A549 (cell line): ENCODE measurements around the gene RET. TPM values are rescaled to one million over a fixed set of nuclear protein-coding genes. Genes with fewer than 3 reads are reported as not detected.

Experiments
- ATAC-seq, 2 experiments: fragments of 200-7000 bp in 1 of 2; fragments of >200 bp in 1 of 2; cut with Nextera tagmentation in 1 of 2; cut with Tn5 transposase in 1 of 2; 3 replicates each; pipeline versions ENCODE4 v1.8.0 to v1.9.1; 2018 to 2020; ENCODE audit warnings: mild to moderate bottlenecking in 1 of 2, moderate library complexity in 1 of 2
- CTCF ChIA-PET: fragments of 300-600 bp; sonication (Branson Sonifier 250); formaldehyde crosslinking; extraction: SDS; loops from one replicate; lab custom pipeline; 2021; ENCODE audit warnings: antibody characterized with exemption, inconsistent platforms; lab: Yijun Ruan, JAX
- POLR2A ChIA-PET: fragments of 350-600 bp; formaldehyde crosslinking; extraction: SDS; loops from one replicate; lab custom pipeline; 2021; ENCODE audit warnings: antibody characterized with exemption, inconsistent platforms; lab: Yijun Ruan, JAX
- DNase-seq, 2 experiments: peaks; one replicate each; pipeline versions ENCODE4 v3.0.0 to v3.0.0-alpha.2; 2011 to 2016; ENCODE audit warnings: low read depth in 1 of 2, low spot score in 1 of 2
- FAIRE-seq: peaks from 2 replicates; lab custom pipeline; 2011; peaks lifted over from hg19 to GRCh38; lab: Jason Lieb, UNC
- H3K27ac ChIP-seq, 2 experiments: fragments of >200 bp; sonication (Bioruptor Twin); formaldehyde crosslinking; 3 replicates each; pipeline ENCODE4 v1.5.1; 2016 to 2017
- H3K4me1 ChIP-seq: fragments of >200 bp; sonication (Bioruptor Twin); formaldehyde crosslinking; 3 replicates; pipeline ENCODE4 v1.6.1; 2016
- H3K4me2 ChIP-seq: fragments of >200 bp; sonication (Bioruptor Twin); formaldehyde crosslinking; 3 replicates; pipeline ENCODE4 v1.6.1; 2016
- H3K4me3 ChIP-seq: fragments of >200 bp; sonication (Bioruptor Twin); formaldehyde crosslinking; 3 replicates; pipeline ENCODE4 v1.5.1; 2016
- H3K9me3 ChIP-seq: fragments of >200 bp; sonication (Bioruptor Twin); formaldehyde crosslinking; 3 replicates; pipeline ENCODE4 v1.6.1; 2016
- ATOH8 ChIP-seq: fragments of 250-450 bp; sonication (Bioruptor Pico); IDR thresholded peaks from 2 replicates; pipeline ENCODE4 v1.5.0; 2020; ENCODE audit warnings: low read depth, mild to moderate bottlenecking, moderate library complexity
- BHLHE40 ChIP-seq: IDR thresholded peaks from 2 replicates; pipeline ENCODE4 v1.6.1; 2012; ENCODE audit warnings: low read depth, low read length, inconsistent platforms
- CBX2 ChIP-seq: fragments of 200-600 bp; sonication (generic); IDR thresholded peaks from 2 replicates; pipeline ENCODE4 v1.6.1; 2016; ENCODE audit warnings: low read depth, mild to moderate bottlenecking, borderline replicate concordance
- CBX8 ChIP-seq: fragments of 200-600 bp; sonication (generic); IDR thresholded peaks from 2 replicates; pipeline ENCODE4 v1.6.1; 2016
- EHF ChIP-seq: fragments of 250-450 bp; sonication (Bioruptor Pico); IDR thresholded peaks from 2 replicates; pipeline ENCODE4 v1.5.0; 2020; ENCODE audit warnings: mild to moderate bottlenecking
- EHMT2 ChIP-seq: fragments of 200-600 bp; sonication (generic); IDR thresholded peaks from 2 replicates; pipeline ENCODE4 v1.6.1; 2016; ENCODE audit warnings: antibody characterized with exemption, low read depth, mild to moderate bottlenecking, moderate library complexity
- ELK1 ChIP-seq: fragments of 150-350 bp; IDR thresholded peaks from 2 replicates; pipeline ENCODE4 v1.6.1; 2014; ENCODE audit warnings: low read depth, mild to moderate bottlenecking, low read length
- FOSL2 ChIP-seq, 2 experiments: fragments of 450-650 bp in 1 of 2; fragments of >200 bp in 1 of 2; sonication (Bioruptor Twin) in 1 of 2; formaldehyde crosslinking; IDR thresholded peaks; 2 replicates each; pipeline versions ENCODE4 v1.5.0 to v1.6.1; 2016 to 2020; ENCODE audit warnings: mild to moderate bottlenecking in 1 of 2, moderate library complexity in 1 of 2
- FOXS1 ChIP-seq: fragments of 250-450 bp; sonication (Bioruptor Pico); IDR thresholded peaks from 2 replicates; pipeline ENCODE4 v1.5.0; 2020; ENCODE audit warnings: mild to moderate bottlenecking, moderate library complexity
- HES2 ChIP-seq: fragments of >200 bp; sonication (Bioruptor Twin); formaldehyde crosslinking; IDR thresholded peaks from 2 replicates; pipeline ENCODE4 v1.6.1; 2016
- JUN ChIP-seq, 2 experiments: fragments of >200 bp; sonication (Bioruptor Twin); formaldehyde crosslinking; IDR thresholded peaks; 2 replicates in 1 of 2; 3 replicates in 1 of 2; pipeline ENCODE4 v1.6.1; 2016 to 2017
- KDM5A ChIP-seq: fragments of 200-600 bp; sonication (generic); IDR thresholded peaks from 2 replicates; pipeline ENCODE4 v1.6.1; 2016; ENCODE audit warnings: antibody characterized with exemption, mild to moderate bottlenecking
- MAFK ChIP-seq: fragments of 450-650 bp; IDR thresholded peaks from 2 replicates; pipeline ENCODE4 v1.6.1; 2014; ENCODE audit not compliant: partially characterized antibody
- MAX ChIP-seq: IDR thresholded peaks from 2 replicates; pipeline ENCODE4 v1.6.1; 2012
- MAZ ChIP-seq: fragments of 150-350 bp; IDR thresholded peaks from 2 replicates; pipeline ENCODE4 v1.6.1; 2014; ENCODE audit warnings: antibody characterized with exemption, low read depth, low read length, borderline replicate concordance
- MYC ChIP-seq: IDR thresholded peaks from 2 replicates; pipeline ENCODE4 v1.6.1; 2012; ENCODE audit warnings: mild to moderate bottlenecking, inconsistent platforms, low read length, improper control_type of control experiment, borderline replicate concordance
- NR3C1 ChIP-seq: fragments of >200 bp; sonication (Bioruptor Twin); formaldehyde crosslinking; IDR thresholded peaks from 3 replicates; pipeline ENCODE4 v1.6.1; 2017
- POLR2A ChIP-seq: IDR thresholded peaks from 2 replicates; pipeline ENCODE4 v1.6.1; 2012; ENCODE audit warnings: mild to moderate bottlenecking, low read length
- RCOR1 ChIP-seq: fragments of 150-350 bp; IDR thresholded peaks from 2 replicates; pipeline ENCODE4 v1.6.1; 2014; ENCODE audit warnings: antibody characterized with exemption, low read length, low read depth
- SMC3 ChIP-seq: fragments of >200 bp; sonication (Bioruptor Twin); formaldehyde crosslinking; IDR thresholded peaks from 3 replicates; pipeline ENCODE4 v1.6.1; 2018; ENCODE audit warnings: inconsistent platforms
- ZNF302 ChIP-seq: fragments of 250-450 bp; sonication (Bioruptor Pico); IDR thresholded peaks from 2 replicates; pipeline ENCODE4 v1.9.0; 2021; ENCODE audit warnings: inconsistent platforms, mild to moderate bottlenecking, moderate library complexity
- ZSCAN20 ChIP-seq: fragments of 250-450 bp; sonication (Bioruptor Pico); IDR thresholded peaks from 2 replicates; pipeline ENCODE4 v1.8.0; 2022; ENCODE audit warnings: mild to moderate bottlenecking, moderate library complexity
- WGBS: methylation state at CpG from one replicate; pipeline ENCODE4 v1.1.6; 2017; ENCODE audit errors: missing lambda C conversion rate; 5-methylcytosine and 5-hydroxymethylcytosine counted together
- polyA plus RNA-seq, 4 experiments: library from polyadenylated mRNA; depleted of rRNA in 3 of 4; stranded (reverse); fragments of >200 nt; fragmentation: RNase III in 1 of 4; extraction: RNeasy Plus Mini Kit Qiagen cat#74134 plus additional on column Dnase treatment in 1 of 4; gene quantifications; 2 replicates in 3 of 4; 3 replicates in 1 of 4; pipeline ENCODE4 v1.2.3, GENCODE V29; 2011 to 2017
- TF ChIP-seq, protein P1 (sequence below): fragments of 250-450 bp; sonication (Bioruptor Pico); IDR thresholded peaks from 2 replicates; pipeline ENCODE4 v1.5.0; 2021; ENCODE audit warnings: mild to moderate bottlenecking, moderate library complexity, borderline replicate concordance
- TF ChIP-seq, protein P2 (sequence below): fragments of 450-650 bp; IDR thresholded peaks from 2 replicates; pipeline ENCODE4 v1.6.1; 2014; ENCODE audit warnings: antibody characterized with exemption
- TF ChIP-seq, protein P3 (sequence below): IDR thresholded peaks from 2 replicates; pipeline ENCODE4 v1.6.1; 2012; ENCODE audit warnings: low read depth, borderline replicate concordance

RET gene
- polyA plus RNA-seq, 2 of the 4 experiments (the other 2 are of a cell fraction), result 0.08 to 0.41 TPM

DNA sequence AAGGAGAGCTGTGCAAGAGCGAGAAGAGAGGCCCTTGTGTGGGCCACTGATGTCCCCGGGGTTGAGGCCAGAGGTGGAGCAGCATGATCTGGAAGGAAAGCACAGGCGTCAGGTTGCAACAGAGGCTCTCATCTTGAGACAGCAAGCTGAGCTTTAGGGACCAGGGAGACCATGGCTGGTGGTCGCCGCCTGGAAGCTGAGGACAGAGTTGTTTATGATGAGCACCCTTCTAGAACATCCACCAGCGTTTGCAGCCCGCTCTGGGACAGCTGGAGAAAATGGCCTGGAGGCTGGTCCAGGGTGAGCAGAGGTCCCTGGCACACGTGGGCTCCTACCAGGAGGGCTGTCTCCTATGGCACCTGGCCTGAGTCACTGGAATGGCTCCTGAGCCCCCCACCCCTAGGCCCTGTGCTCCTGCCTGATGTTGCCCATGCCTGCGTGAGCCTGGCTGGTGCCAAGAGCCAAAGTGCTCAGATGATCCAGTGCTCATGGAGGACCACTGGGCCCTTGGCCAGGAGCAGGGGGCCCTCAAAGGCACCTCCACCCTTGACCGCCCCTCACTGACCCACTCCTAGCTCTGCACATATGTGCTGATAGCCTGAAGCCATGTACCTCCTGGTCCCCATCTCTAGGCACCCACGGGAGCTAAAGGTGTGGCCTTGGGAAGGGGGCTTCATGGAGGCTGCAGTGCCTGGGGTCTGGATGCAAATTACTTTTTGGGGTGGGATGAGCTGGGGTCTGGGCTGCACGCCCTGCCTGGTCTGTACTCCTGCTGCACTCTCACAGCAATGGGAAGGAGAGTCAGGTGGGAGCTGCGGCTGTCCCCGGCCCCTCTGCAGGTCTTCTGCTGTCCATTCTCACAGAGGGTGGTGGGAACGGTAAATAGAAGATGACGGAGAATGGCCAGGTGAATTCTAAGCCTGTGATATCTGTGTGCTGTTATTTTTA lies 40.1 kb upstream of the RET start:
- DNase-seq (no peak), FAIRE-seq (no peak), ATAC-seq (no peak)
- H3K9me3 ChIP-seq, result peaks cover 17% of the 10 kb centered on the region
- POLR2A ChIA-PET, result no interaction called here
- no peaks in the 10 kb centered on the region for H3K4me1 ChIP-seq
- 43% methylated on average over 14 of the region's 16 CpGs for WGBS
- no peak overlapping the region for H3K4me3 ChIP-seq
- no peak overlapping the region for H3K4me2 ChIP-seq
- H3K27ac ChIP-seq, result no peak overlapping the region
- TF ChIP-seq ATOH8 (CRISPR knock-in tag) (no peak), MAX (no peak), EHF (no peak), ZNF302 (CRISPR knock-in tag) (no peak), MAZ (no peak), POLR2A (no peak), EHMT2 (no peak), CBX8 (no peak), JUN (IDR thresholded peaks at IDR 0.05) (no peak), KDM5A (no peak), NR3C1 (no peak), BHLHE40 (no peak), HES2 (no peak)
- TF ChIP-seq, protein P1, sequence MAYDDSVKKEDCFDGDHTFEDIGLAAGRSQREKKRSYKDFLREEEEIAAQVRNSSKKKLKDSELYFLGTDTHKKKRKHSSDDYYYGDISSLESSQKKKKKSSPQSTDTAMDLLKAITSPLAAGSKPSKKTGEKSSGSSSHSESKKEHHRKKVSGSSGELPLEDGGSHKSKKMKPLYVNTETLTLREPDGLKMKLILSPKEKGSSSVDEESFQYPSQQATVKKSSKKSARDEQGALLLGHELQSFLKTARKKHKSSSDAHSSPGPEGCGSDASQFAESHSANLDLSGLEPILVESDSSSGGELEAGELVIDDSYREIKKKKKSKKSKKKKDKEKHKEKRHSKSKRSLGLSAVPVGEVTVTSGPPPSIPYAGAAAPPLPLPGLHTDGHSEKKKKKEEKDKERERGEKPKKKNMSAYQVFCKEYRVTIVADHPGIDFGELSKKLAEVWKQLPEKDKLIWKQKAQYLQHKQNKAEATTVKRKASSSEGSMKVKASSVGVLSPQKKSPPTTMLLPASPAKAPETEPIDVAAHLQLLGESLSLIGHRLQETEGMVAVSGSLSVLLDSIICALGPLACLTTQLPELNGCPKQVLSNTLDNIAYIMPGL (CRISPR knock-in tag), result no peak
- TF ChIP-seq, protein P2, sequence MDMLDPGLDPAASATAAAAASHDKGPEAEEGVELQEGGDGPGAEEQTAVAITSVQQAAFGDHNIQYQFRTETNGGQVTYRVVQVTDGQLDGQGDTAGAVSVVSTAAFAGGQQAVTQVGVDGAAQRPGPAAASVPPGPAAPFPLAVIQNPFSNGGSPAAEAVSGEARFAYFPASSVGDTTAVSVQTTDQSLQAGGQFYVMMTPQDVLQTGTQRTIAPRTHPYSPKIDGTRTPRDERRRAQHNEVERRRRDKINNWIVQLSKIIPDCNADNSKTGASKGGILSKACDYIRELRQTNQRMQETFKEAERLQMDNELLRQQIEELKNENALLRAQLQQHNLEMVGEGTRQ, result no peak
- CTCF ChIA-PET, result interaction anchor here (0.9 to 1.3 kb wide), 2 partner anchors 9 to 59 kb away, joined by 3 read pairs; no protein-coding TSS in a partner anchor

GRCh38 chr10:43037440-43037839 lies 39.4 kb upstream of the RET start:
- no peak overlapping the region for H3K27ac ChIP-seq
- DNase-seq, result no peak
- CTCF ChIA-PET, result interaction anchor here (0.9 kb wide), 1 partner anchor 10 kb away, joined by 3 read pairs; no protein-coding TSS in a partner anchor
- no peaks in the 10 kb centered on the region for H3K4me1 ChIP-seq
- no peak overlapping the region for H3K4me2 ChIP-seq
- peaks cover 12% of the 10 kb centered on the region; the same call in 2 of the 3 replicates for H3K9me3 ChIP-seq
- 7% methylated on average over 3 of the region's 6 CpGs for WGBS
- POLR2A ChIA-PET, result no interaction called here
- no peak overlapping the region for H3K4me3 ChIP-seq
- TF ChIP-seq FOXS1 (CRISPR knock-in tag), result no peak
- TF ChIP-seq ELK1, result no peak
- TF ChIP-seq RCOR1, result no peak
- TF ChIP-seq MAFK, result no peak
- TF ChIP-seq CBX2, result no peak
- no peak for TF ChIP-seq SMC3
- TF ChIP-seq MYC, result no peak
- no peak for TF ChIP-seq FOSL2 (IDR thresholded peaks at IDR 0.05)
- no peak for TF ChIP-seq FOSL2 (CRISPR knock-in tag; IDR thresholded peaks at IDR 0.05)
- TF ChIP-seq, protein P3, sequence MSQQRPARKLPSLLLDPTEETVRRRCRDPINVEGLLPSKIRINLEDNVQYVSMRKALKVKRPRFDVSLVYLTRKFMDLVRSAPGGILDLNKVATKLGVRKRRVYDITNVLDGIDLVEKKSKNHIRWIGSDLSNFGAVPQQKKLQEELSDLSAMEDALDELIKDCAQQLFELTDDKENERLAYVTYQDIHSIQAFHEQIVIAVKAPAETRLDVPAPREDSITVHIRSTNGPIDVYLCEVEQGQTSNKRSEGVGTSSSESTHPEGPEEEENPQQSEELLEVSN, result no peak
- no peak for TF ChIP-seq EHMT2
- no peak for TF ChIP-seq ZSCAN20
- no peak for ATAC-seq
- no peak for FAIRE-seq
